Liver (tissue), 9 donors: Measurements from ENCODE around the gene GRK5. TPM values are rescaled to one million over a fixed set of nuclear protein-coding genes. Genes with fewer than 3 reads are reported as not detected.
"Not testable (repeated sequence)": the region's sequence is repeated elsewhere in the genome, so short reads cannot be mapped to it uniquely, and the experiment has no call there.

Experiments used
- DNase-seq: peaks from one replicate; pipeline ENCODE4 v3.0.0-alpha.2; 2017; ENCODE audit warnings: low spot score
- H3K27ac ChIP-seq, 2 donors: one replicate each; pipeline ENCODE4 v1.7.0; 2013; ENCODE audit warnings: inconsistent platforms in 2 of 2, low read length in 2 of 2, control low read depth in 1 of 2, low read depth in 1 of 2, mild to moderate bottlenecking in 1 of 2
- H3K27me3 ChIP-seq, 4 donors: one replicate each; pipeline versions ENCODE4 v1.6.1 to v1.7.0; 2013; ENCODE audit warnings: low read length in 3 of 4, inconsistent platforms in 1 of 4, mild to moderate bottlenecking in 1 of 4, moderate library complexity in 1 of 4; ENCODE audit not compliant: control insufficient read depth in 4 of 4, insufficient read depth in 4 of 4
- H3K36me3 ChIP-seq, 4 donors: one replicate each; pipeline versions ENCODE4 v1.6.1 to v1.7.0; 2013; ENCODE audit warnings: low read length in 3 of 4, mild to moderate bottlenecking in 3 of 4, low read depth in 1 of 4, moderate library complexity in 1 of 4; ENCODE audit not compliant: control insufficient read depth in 4 of 4, insufficient read depth in 3 of 4
- H3K4me1 ChIP-seq, 4 donors: one replicate each; pipeline versions ENCODE4 v1.6.1 to v1.7.0; 2013; ENCODE audit warnings: low read length in 3 of 4, mild to moderate bottlenecking in 3 of 4, moderate library complexity in 1 of 4; ENCODE audit not compliant: control insufficient read depth in 4 of 4, insufficient read depth in 4 of 4
- H3K4me3 ChIP-seq, 3 donors: one replicate each; pipeline versions ENCODE4 v1.6.1 to v1.7.0; 2013; ENCODE audit warnings: low read length in 3 of 3, control low read depth in 1 of 3, low read depth in 1 of 3, mild to moderate bottlenecking in 1 of 3
- H3K9ac ChIP-seq, 2 donors: one replicate each; pipeline ENCODE4 v1.7.0; 2013; ENCODE audit warnings: low read length in 2 of 2, mild to moderate bottlenecking in 2 of 2, moderate library complexity in 2 of 2, control low read depth in 1 of 2, low read depth in 1 of 2
- H3K9me3 ChIP-seq, 4 donors: one replicate each; pipeline versions ENCODE4 v1.6.1 to v1.7.0; 2013; ENCODE audit warnings: low read length in 3 of 4; ENCODE audit not compliant: control insufficient read depth in 4 of 4
- FOXA1 ChIP-seq: IDR thresholded peaks from 2 replicates; pipeline ENCODE4 v1.6.1; 2016; ENCODE audit warnings: antibody characterized with exemption
- FOXA2 ChIP-seq: IDR thresholded peaks from 2 replicates; pipeline ENCODE4 v1.6.1; 2016; ENCODE audit warnings: antibody characterized with exemption
- HNF4A ChIP-seq, 2 donors: conservative IDR thresholded peaks; 2 replicates each; pipeline ENCODE4 v1.6.1; 2016; ENCODE audit warnings: antibody characterized with exemption in 2 of 2, mild to moderate bottlenecking in 2 of 2
- JUND ChIP-seq, 2 donors: IDR thresholded peaks; 2 replicates each; pipeline ENCODE4 v1.6.1; 2016; ENCODE audit warnings: antibody characterized with exemption in 2 of 2
- NR2F2 ChIP-seq: IDR thresholded peaks from 2 replicates; pipeline ENCODE4 v1.6.1; 2016; ENCODE audit warnings: antibody characterized with exemption
- RXRA ChIP-seq, 2 donors: IDR thresholded peaks; 2 replicates each; pipeline ENCODE4 v1.6.1; 2017 to 2018; ENCODE audit warnings: antibody characterized with exemption in 2 of 2, mild to moderate bottlenecking in 1 of 2
- SP1 ChIP-seq: IDR thresholded peaks from 2 replicates; pipeline ENCODE4 v1.6.1; 2018; ENCODE audit warnings: antibody characterized with exemption, mild to moderate bottlenecking
- TAF1 ChIP-seq: conservative IDR thresholded peaks from 2 replicates; pipeline ENCODE4 v1.6.1; 2016; ENCODE audit warnings: antibody characterized with exemption, mild to moderate bottlenecking
- YY1 ChIP-seq: IDR thresholded peaks from 2 replicates; pipeline ENCODE4 v1.6.1; 2016; ENCODE audit warnings: antibody characterized with exemption, mild to moderate bottlenecking
- WGBS: extraction: QIAGEN DNeasy Blood & Tissue Kit; methylation state at CpG from one replicate; pipeline ENCODE4 v1.1.7; 2013; 5-methylcytosine and 5-hydroxymethylcytosine counted together
- polyA plus RNA-seq, 2 donors: library from polyadenylated mRNA; stranded (reverse) in 1 of 2; unstranded in 1 of 2; fragments of 200-250 nt in 1 of 2; fragments of >200 nt in 1 of 2; fragmentation: Nextera tagmentation in 1 of 2; extraction: Ambion mirVana in 1 of 2; gene quantifications; one replicate each; pipeline versions ENCODE4 v1.2.1 to v1.2.3, GENCODE V29; 2013 to 2015
- total RNA-seq, 2 donors: library from RNA; depleted of rRNA; stranded (reverse); fragments of >200 nt; gene quantifications; one replicate each; pipeline ENCODE4 v1.2.3, GENCODE V29; 2014
- TF ChIP-seq, protein P1 (sequence below): IDR thresholded peaks from 2 replicates; pipeline ENCODE4 v1.6.1; 2016; ENCODE audit warnings: antibody characterized with exemption, mild to moderate bottlenecking
- TF ChIP-seq, protein P2 (sequence below): IDR thresholded peaks from 2 replicates; pipeline ENCODE4 v1.6.1; 2016; ENCODE audit warnings: antibody characterized with exemption
- TF ChIP-seq, protein P3 (sequence below): IDR thresholded peaks from 2 replicates; pipeline ENCODE4 v1.6.1; 2016; ENCODE audit warnings: antibody characterized with exemption
- TF ChIP-seq, protein P4 (sequence below): IDR thresholded peaks from 2 replicates; pipeline ENCODE4 v1.6.1; 2016; ENCODE audit warnings: antibody characterized with exemption
- TF ChIP-seq, protein P5 (sequence below): fragments of 150-350 bp; IDR thresholded peaks from 2 replicates; pipeline ENCODE4 v1.5.1; 2017; ENCODE audit warnings: improper control_type of control experiment, low read depth, low read length; ENCODE audit not compliant: missing input control
- donor health status: healthy.
- donor health status: healthy.
- donor health status: healthy.
- donor health status: healthy.
- donor health status: healthy.

Gene GRK5
- total and polyA plus RNA-seq, 4 donors = 2.1 to 6.6 (median 5.1) TPM

DNA sequence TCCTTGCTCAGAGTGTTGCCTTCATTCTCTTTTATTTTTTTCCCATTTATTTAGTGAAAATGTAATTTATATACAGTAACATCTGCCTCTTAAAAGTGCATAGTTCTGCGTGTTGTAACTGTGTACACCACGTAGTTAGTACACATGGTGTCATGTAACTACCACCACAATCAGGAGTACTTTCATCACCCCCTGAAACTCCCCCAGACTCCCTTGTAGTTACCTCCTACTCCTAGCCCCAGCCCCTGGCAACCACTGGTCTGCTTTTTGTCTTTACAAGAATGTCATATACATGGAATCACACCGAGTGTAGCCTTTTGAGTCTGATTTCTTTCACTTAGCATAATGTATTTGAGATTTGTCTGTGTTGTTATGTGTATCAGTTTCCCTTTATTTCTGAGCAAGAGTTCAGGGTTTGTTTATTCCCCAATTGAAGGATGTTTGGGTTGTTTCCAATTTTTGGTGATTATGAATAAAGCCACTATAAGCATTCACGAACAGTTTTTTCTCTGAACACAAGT lies 50.6 kb downstream of the GRK5 start (continued):
- TF ChIP-seq YY1 (no peak), JUND (IDR thresholded peaks at IDR 0.05) (no peak), FOXA1 (no peak)
- TF ChIP-seq, protein P1, sequence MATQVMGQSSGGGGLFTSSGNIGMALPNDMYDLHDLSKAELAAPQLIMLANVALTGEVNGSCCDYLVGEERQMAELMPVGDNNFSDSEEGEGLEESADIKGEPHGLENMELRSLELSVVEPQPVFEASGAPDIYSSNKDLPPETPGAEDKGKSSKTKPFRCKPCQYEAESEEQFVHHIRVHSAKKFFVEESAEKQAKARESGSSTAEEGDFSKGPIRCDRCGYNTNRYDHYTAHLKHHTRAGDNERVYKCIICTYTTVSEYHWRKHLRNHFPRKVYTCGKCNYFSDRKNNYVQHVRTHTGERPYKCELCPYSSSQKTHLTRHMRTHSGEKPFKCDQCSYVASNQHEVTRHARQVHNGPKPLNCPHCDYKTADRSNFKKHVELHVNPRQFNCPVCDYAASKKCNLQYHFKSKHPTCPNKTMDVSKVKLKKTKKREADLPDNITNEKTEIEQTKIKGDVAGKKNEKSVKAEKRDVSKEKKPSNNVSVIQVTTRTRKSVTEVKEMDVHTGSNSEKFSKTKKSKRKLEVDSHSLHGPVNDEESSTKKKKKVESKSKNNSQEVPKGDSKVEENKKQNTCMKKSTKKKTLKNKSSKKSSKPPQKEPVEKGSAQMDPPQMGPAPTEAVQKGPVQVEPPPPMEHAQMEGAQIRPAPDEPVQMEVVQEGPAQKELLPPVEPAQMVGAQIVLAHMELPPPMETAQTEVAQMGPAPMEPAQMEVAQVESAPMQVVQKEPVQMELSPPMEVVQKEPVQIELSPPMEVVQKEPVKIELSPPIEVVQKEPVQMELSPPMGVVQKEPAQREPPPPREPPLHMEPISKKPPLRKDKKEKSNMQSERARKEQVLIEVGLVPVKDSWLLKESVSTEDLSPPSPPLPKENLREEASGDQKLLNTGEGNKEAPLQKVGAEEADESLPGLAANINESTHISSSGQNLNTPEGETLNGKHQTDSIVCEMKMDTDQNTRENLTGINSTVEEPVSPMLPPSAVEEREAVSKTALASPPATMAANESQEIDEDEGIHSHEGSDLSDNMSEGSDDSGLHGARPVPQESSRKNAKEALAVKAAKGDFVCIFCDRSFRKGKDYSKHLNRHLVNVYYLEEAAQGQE = no peak

DNA sequence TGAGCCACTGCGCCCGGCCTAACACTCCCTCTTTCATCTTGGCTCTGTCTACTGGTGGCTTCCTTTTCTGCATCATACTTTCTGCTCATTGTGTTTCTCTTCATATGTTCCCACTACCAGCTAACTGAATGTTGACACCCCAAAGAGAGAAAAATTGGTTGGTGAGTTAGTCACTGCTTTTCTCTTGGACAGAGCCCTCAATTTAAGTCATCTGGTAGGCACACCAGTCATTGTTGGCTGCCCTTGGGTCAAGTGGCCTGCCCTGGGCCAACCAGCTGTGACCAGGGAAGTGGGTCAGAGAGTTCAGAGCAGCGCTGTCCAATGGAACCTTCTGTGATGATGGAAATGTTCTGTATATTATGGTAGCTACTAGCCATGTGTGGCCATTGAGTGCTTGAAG lies 52.0 kb downstream of the GRK5 start:
- Histone ChIP-seq H3K27ac (no peak overlapping the region), H3K27me3 (no peaks in the 10 kb centered on the region), H3K36me3 (no peaks in the 10 kb centered on the region), H3K9me3 (no peaks in the 10 kb centered on the region), H3K9ac (no peak overlapping the region), H3K4me3 (no peak overlapping the region), H3K4me1 (peaks cover 0 to 5% (median 2%) of the 10 kb centered on the region in 4 donors)
- TF ChIP-seq YY1 (no peak), JUND (IDR thresholded peaks at IDR 0.05) (no peak), FOXA1 (no peak)
- TF ChIP-seq, protein P2, sequence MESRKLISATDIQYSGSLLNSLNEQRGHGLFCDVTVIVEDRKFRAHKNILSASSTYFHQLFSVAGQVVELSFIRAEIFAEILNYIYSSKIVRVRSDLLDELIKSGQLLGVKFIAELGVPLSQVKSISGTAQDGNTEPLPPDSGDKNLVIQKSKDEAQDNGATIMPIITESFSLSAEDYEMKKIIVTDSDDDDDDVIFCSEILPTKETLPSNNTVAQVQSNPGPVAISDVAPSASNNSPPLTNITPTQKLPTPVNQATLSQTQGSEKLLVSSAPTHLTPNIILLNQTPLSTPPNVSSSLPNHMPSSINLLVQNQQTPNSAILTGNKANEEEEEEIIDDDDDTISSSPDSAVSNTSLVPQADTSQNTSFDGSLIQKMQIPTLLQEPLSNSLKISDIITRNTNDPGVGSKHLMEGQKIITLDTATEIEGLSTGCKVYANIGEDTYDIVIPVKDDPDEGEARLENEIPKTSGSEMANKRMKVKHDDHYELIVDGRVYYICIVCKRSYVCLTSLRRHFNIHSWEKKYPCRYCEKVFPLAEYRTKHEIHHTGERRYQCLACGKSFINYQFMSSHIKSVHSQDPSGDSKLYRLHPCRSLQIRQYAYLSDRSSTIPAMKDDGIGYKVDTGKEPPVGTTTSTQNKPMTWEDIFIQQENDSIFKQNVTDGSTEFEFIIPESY = no peak
- TF ChIP-seq, protein P3, sequence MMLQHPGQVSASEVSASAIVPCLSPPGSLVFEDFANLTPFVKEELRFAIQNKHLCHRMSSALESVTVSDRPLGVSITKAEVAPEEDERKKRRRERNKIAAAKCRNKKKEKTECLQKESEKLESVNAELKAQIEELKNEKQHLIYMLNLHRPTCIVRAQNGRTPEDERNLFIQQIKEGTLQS = no peak
- DNase-seq = no peak
- WGBS = 98% methylated on average over 3 of the region's 3 CpGs

DNA sequence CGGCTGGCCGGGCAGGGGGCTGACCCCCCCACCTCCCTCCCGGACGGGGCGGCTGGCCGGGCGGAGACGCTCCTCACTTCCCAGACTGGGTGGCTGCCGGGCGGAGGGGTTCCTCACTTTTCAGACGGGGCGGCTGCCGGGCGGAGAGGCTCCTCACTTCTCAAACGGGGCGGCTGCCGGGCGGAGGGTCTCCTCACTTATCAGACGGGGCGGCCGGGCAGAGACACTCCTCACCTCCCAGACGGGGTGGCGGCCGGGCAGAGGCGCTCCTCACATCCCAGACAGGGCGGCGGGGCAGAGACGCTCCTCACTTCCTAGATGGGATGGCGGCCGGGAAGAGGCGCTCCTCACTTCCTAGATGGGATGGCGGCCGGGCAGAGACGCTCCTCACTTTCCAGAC lies 53.6 kb downstream of the GRK5 start:
- not testable (repeated sequence) for H3K36me3 ChIP-seq, H3K9ac ChIP-seq, H3K4me3 ChIP-seq, H3K9me3 ChIP-seq, DNase-seq, H3K27me3 ChIP-seq, H3K27ac ChIP-seq, H3K4me1 ChIP-seq
- 98% methylated on average over 23 of the region's 34 CpGs for WGBS

DNA sequence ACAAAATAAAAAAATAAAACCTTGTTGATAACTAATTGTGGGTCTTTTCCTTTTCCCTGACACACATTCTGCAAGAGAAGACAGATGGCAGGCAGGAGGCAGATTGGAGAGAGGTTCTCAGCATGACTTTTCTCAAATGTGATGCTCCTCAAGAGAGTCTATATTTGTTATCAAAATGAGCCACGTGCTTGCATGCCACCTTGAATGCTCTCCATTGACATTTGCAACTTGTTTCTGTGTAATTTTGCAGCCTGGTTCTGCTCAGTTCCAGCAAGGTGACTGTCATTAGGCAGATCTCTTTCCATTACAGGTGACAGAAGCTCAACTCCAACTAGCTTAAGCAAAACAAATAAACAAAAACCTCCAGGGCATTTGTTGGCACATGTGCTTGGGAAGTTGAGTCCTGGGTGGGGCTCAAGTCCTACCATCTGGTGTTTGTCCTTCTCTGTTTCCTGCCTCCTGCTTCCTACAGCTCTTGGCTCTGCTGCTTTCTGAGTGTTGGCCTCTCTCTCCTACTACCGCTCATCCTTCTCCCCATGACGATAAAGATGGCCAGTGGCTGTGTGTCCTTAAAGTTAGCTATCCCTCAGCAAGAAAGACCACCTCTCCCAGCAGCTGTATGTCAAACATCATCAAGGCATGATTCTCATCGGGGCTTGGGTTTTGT lies 56.7 kb downstream of the GRK5 start:
- Histone ChIP-seq H3K27ac (no peak overlapping the region), H3K27me3 (no peaks in the 10 kb centered on the region)

More for the DNA sequence above, 56.7 kb downstream of the GRK5 start:
- TF ChIP-seq, protein P4, sequence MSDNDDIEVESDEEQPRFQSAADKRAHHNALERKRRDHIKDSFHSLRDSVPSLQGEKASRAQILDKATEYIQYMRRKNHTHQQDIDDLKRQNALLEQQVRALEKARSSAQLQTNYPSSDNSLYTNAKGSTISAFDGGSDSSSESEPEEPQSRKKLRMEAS = no peak
- TF ChIP-seq JUND (IDR thresholded peaks at IDR 0.05) (no peak), TAF1 (no peak), YY1 (no peak), FOXA2 (no peak), NR2F2 (no peak), SP1 (no peak), HNF4A (conservative IDR thresholded peaks at IDR 0.05) (no peak), RXRA (IDR thresholded peaks at IDR 0.05) (no peak), FOXA1 (no peak)
- TF ChIP-seq, protein P3 = no peak
- TF ChIP-seq, protein P5, sequence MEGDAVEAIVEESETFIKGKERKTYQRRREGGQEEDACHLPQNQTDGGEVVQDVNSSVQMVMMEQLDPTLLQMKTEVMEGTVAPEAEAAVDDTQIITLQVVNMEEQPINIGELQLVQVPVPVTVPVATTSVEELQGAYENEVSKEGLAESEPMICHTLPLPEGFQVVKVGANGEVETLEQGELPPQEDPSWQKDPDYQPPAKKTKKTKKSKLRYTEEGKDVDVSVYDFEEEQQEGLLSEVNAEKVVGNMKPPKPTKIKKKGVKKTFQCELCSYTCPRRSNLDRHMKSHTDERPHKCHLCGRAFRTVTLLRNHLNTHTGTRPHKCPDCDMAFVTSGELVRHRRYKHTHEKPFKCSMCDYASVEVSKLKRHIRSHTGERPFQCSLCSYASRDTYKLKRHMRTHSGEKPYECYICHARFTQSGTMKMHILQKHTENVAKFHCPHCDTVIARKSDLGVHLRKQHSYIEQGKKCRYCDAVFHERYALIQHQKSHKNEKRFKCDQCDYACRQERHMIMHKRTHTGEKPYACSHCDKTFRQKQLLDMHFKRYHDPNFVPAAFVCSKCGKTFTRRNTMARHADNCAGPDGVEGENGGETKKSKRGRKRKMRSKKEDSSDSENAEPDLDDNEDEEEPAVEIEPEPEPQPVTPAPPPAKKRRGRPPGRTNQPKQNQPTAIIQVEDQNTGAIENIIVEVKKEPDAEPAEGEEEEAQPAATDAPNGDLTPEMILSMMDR = no peak
- Histone ChIP-seq H3K4me3 (no peak overlapping the region), H3K9ac (no peak overlapping the region), H3K36me3 (no peaks in the 10 kb centered on the region), H3K9me3 (no peaks in the 10 kb centered on the region), H3K4me1 (no peaks in the 10 kb centered on the region)
- 71% methylated on average over 4 of the region's 4 CpGs for WGBS
- no peak for DNase-seq
